Thyroid gland (tissue), 4 donors: ENCODE data around the gene KISS1R.

ENCODE experiments used
- CTCF ChIP-seq, 6 experiments: fragments of 200-600 bp in 3 of 6; fragments of 450-650 bp in 3 of 6; sonication (generic) in 3 of 6; IDR thresholded peaks; one replicate each; pipeline ENCODE4 v1.5.1; 2016 to 2019; ENCODE audit warnings: antibody characterized with exemption in 6 of 6, mild to moderate bottlenecking in 2 of 6, inconsistent platforms in 1 of 6, moderate library complexity in 1 of 6
- POLR2A ChIP-seq, 2 donors: fragments of 450-650 bp; IDR thresholded peaks; one replicate each; pipeline ENCODE4 v1.6.1; 2017; ENCODE audit warnings: antibody characterized with exemption in 2 of 2, mild to moderate bottlenecking in 2 of 2, moderate library complexity in 1 of 2

DNA sequence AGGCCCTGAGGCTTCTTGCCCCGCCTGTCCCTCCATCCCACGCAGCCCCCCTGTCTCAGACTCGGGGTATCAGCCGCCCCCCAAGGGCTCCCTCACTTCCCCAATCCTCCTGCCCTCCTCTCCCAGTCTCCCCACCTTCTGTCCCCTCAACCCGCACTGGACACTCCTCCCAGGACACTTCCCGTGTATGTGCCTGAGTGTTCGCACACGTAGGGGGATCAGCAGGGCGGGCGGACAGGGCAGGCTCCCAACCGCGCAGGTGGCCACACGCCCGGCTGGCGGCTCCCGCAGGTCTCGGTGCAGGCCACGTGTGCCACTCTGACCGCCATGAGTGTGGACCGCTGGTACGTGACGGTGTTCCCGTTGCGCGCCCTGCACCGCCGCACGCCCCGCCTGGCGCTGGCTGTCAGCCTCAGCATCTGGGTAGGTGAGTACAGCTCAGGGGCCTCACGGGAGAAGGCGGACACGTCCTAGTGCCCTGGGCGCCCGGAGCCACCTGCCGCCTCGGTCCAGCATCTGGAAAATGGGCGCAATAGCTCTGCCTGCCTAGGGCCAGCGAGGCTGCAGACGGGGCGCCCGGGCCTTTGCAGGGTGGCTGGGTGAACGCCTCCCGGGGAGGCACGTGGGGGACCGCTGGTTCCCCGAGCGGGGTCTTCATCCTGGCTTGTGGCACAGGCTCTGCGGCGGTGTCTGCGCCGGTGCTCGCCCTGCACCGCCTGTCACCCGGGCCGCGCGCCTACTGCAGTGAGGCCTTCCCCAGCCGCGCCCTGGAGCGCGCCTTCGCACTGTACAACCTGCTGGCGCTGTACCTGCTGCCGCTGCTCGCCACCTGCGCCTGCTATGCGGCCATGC is 2.3 kb downstream of the KISS1R start:
- TF ChIP-seq POLR2A (IDR thresholded peaks at IDR 0.05), result no peak
- TF ChIP-seq CTCF (IDR thresholded peaks at IDR 0.05), result no peak
